Vagina (tissue), 2 donors: ENCODE results near the gene ELF4.

ENCODE experiments used
- POLR2A ChIP-seq, 2 donors: fragments of 450-650 bp; IDR thresholded peaks; one replicate each; pipeline ENCODE4 v1.6.1; 2017; ENCODE audit warnings: antibody characterized with exemption in 2 of 2, mild to moderate bottlenecking in 2 of 2, moderate library complexity in 2 of 2
- POLR2AphosphoS5 ChIP-seq, 2 donors: sonication (generic); formaldehyde crosslinking; IDR thresholded peaks; one replicate each; pipeline ENCODE4 v1.9.0; 2017; ENCODE audit warnings: antibody characterized with exemption in 2 of 2, mild to moderate bottlenecking in 2 of 2, low read depth in 1 of 2; ENCODE audit not compliant: insufficient read depth in 1 of 2
- TF ChIP-seq, protein P1 (sequence below), 3 experiments: fragments of 450-650 bp in 2 of 3; fragments of 200-600 bp in 1 of 3; sonication (generic) in 1 of 3; IDR thresholded peaks; one replicate each; pipeline ENCODE4 v1.5.1; 2017 to 2019; ENCODE audit warnings: antibody characterized with exemption in 3 of 3, mild to moderate bottlenecking in 2 of 3, moderate library complexity in 2 of 3

DNA sequence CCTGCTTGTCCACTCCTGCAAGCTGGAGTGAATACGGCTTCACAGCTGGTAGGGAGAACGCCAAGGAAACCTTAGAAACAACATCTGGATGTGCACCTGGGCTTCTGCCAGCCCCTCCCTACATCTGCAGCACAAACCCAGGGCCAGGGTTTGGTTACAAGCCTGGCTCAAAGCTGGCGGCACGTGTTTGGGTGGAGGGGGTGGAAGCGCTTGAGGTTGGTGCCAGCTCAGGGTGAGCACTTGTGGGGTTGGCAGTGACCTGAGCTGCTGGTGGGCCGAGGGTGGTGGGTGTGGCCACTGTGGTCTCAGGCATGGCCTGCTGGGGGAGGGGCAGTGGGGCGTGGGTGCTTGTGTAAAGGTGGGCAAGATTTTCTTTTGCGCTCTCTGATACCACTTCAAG lies 15.6 kb downstream of the ELF4 start:
- TF ChIP-seq POLR2A (IDR thresholded peaks at IDR 0.05) (no peak), POLR2AphosphoS5 (IDR thresholded peaks at IDR 0.05; ENCODE audit: insufficient read depth in 1 of 2, low read depth in 1 of 2) (no peak)
- TF ChIP-seq, protein P1, sequence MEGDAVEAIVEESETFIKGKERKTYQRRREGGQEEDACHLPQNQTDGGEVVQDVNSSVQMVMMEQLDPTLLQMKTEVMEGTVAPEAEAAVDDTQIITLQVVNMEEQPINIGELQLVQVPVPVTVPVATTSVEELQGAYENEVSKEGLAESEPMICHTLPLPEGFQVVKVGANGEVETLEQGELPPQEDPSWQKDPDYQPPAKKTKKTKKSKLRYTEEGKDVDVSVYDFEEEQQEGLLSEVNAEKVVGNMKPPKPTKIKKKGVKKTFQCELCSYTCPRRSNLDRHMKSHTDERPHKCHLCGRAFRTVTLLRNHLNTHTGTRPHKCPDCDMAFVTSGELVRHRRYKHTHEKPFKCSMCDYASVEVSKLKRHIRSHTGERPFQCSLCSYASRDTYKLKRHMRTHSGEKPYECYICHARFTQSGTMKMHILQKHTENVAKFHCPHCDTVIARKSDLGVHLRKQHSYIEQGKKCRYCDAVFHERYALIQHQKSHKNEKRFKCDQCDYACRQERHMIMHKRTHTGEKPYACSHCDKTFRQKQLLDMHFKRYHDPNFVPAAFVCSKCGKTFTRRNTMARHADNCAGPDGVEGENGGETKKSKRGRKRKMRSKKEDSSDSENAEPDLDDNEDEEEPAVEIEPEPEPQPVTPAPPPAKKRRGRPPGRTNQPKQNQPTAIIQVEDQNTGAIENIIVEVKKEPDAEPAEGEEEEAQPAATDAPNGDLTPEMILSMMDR (IDR thresholded peaks at IDR 0.05) = no peak
